Coronary artery (tissue), 2 donors: ENCODE results near the gene PPT2.

ENCODE experiments used
- DNase-seq: peaks from one replicate; pipeline ENCODE4 v3.0.0-alpha.2; 2017; ENCODE audit warnings: low spot score
- H3K27ac ChIP-seq, 2 donors: fragments of 200-600 bp; sonication (generic); one replicate each; pipeline ENCODE4 v1.5.1; 2016 to 2019
- H3K4me3 ChIP-seq: fragments of 200-600 bp; sonication (generic); 2 replicates; pipeline ENCODE4 v1.5.1; 2016; ENCODE audit warnings: mild to moderate bottlenecking, moderate library complexity
- TF ChIP-seq, protein P1 (sequence below): fragments of 200-600 bp; sonication (generic); IDR thresholded peaks from one replicate; pipeline ENCODE4 v1.5.1; 2019; ENCODE audit warnings: antibody characterized with exemption

PPT2 gene

DNA sequence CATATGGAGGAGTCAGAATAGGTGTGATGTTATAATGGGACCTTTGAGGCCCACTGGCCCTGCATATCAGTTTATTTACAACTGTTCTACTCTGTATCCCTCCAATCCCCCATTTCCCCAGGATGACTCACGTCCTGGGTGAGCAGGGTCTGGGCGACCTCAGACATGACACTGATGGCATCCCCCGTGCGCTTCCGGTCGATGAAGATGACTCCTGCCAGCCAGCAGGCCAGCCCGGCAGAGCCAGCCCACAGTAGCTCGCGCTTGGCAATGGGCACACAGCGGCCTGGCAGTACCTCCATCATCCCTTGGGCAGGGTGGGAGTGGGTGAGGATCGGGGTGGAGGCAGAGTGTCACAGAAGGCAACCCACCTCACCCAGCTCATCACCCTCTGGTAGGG lies 16.4 kb downstream of the PPT2 start:
- TF ChIP-seq, protein P1, sequence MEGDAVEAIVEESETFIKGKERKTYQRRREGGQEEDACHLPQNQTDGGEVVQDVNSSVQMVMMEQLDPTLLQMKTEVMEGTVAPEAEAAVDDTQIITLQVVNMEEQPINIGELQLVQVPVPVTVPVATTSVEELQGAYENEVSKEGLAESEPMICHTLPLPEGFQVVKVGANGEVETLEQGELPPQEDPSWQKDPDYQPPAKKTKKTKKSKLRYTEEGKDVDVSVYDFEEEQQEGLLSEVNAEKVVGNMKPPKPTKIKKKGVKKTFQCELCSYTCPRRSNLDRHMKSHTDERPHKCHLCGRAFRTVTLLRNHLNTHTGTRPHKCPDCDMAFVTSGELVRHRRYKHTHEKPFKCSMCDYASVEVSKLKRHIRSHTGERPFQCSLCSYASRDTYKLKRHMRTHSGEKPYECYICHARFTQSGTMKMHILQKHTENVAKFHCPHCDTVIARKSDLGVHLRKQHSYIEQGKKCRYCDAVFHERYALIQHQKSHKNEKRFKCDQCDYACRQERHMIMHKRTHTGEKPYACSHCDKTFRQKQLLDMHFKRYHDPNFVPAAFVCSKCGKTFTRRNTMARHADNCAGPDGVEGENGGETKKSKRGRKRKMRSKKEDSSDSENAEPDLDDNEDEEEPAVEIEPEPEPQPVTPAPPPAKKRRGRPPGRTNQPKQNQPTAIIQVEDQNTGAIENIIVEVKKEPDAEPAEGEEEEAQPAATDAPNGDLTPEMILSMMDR, result no peak

DNA sequence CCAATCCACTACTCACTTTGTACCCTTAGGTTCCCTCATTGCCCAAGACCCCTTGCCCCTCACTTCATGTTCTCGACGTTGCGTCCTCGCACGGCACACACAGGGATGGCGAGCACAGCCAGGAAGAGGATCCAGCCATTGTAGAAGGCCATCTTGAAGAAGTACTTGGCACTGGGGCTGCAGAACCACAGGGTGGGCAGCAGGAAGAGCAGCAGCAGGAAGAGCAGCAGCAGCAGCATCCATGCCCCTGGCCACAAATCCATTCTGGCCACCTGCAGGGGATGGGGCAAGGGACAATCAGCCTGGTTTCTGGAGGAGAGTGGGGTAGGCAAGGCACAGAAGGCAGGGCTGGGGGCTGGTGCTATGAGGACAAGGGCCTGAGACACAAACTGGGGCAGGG lies 17.3 kb downstream of the PPT2 start:
- TF ChIP-seq, protein P1, result no peak
- Histone ChIP-seq H3K27ac (no peak overlapping the region), H3K4me3 (no peak overlapping the region)
- no peak for DNase-seq

More for the DNA sequence above, 16.4 kb downstream of the PPT2 start:
- H3K4me3 ChIP-seq, result no peak overlapping the region
- DNase-seq, result no peak
- no peak overlapping the region for H3K27ac ChIP-seq

DNA sequence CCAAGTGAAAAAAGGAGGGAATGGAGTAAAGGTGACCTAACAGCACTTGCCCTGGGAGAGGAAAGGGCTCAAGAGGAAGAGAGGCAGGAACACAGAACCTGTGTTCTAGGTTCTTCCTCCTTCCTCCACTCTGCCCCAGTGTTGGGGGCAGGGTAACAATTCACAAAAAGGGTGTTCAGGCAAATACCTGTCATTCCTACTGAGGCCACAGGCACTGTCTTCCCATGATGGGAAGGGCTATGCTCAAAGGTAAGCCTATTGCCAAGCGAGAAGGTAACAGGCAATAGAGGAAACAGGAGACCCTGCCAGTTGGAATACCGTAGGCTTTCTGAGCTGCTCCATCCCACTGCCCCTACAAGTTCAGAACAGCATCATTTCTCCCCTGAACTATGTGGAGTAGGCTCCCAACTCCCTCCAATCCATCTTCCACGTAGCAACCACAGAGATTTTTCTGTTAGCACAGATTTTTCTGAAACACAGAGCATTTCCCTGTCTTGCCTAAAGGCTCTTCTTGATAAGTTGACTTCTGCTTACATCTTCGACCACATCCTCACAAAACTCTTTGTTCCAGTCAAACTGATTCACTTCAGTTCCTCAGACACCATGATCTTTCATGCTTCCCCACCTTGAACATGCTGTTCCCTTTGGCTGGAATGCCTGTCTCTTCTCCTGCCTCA lies 19.2 kb downstream of the PPT2 start:
- Histone ChIP-seq H3K27ac (no peak overlapping the region), H3K4me3 (no peak overlapping the region)

DNA sequence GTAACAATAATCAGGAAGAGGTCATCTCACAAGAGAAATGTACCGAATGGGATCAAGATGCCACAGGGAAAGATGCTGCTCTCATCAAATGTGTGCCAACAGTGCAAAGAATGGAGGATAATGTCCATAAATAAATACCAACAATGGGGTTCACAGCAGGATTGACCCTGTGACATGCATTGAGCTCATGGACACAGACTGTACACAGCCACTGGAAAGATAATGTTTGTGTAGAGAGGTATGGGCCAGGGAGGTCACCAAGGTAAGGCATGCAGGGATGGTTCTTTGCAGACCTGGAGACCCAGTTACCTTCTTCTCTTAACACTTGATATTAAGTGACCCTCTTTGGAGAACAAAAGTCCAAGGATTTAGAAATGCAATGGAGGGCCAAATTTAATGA lies 20.5 kb downstream of the PPT2 start:
- H3K4me3 ChIP-seq, result no peak overlapping the region
- H3K27ac ChIP-seq, result no peak overlapping the region
- TF ChIP-seq, protein P1, result no peak
- DNase-seq, result no peak

More for the DNA sequence above, 19.2 kb downstream of the PPT2 start:
- TF ChIP-seq, protein P1, result no peak
- DNase-seq, result no peak

DNA sequence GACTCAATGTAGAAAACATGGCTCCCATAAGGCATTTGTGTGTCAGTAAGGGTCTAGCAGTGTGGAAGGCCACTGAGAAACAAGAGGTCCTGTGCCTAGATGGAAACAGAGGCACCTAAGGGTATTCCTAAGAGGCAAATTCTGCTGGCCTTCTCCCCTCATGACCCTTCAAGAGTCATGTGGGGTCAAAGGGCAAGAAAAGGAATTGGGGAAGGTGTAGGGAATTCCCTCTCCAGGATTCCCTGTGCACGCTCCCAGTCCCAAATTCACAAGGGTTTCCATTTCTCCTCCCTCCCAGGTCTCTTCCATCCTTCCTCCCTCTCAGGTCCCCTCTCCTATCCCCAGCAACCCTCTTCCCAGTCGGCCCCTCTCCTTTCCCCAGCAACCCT lies 21.4 kb downstream of the PPT2 start:
- TF ChIP-seq, protein P1, result no peak
- H3K4me3 ChIP-seq, result peak overlapping the region; percentile 95
- H3K27ac ChIP-seq, result peak overlapping the region; percentile 89 to 95
- DNase-seq, result no peak

DNA sequence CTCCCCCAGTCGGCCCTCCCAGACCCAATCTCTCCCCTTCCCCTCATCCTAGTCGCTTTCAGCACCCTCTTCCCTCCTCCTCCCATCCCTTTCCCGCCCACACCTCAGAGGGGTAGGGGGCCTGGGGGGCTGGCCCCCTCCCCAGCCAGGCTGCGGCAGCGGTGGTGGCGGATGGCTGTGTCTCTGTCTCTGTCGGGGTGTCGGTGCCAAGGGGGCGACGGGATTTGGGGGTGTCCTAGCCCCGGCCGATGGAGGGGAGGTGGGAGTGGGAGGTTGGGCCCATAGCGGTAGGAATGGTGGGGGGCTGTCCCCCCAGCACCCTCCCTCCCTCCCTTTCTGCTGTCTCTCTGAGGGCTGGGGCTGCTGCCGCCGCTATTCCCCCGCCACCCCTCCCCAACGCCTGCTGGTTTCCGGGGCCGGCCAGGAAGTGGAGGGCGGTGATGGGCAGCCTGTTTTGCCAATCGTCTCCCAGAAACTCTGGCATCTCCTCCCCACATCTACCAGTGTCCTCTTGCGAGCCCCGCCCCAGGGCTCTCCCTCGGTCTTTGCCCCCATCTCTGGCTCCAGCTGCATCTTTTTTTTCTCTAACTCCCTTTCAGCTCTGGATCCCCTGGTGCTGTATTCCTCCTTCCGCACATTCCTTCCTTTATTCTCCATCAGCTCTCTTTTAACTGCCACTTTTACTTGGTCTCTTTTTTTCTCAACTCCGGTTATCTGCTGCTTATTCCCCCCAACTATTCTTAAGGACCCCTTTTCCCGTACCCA lies 22.0 kb downstream of the PPT2 start, which contains the start of gene AGPAT1:
TSS of gene AGPAT1 (minus strand) at position 374 of the 765 bp plus-strand sequence. CDS start 4,588 bp downstream, outside the sequence.
- TF ChIP-seq, protein P1, result no peak
- peak within 1 kb of the TSS; percentile 89 to 95 for H3K27ac ChIP-seq

More for the DNA sequence above, 22.0 kb downstream of the PPT2 start, which contains the start of gene AGPAT1:
- peak within 1 kb of the TSS; percentile 95 for H3K4me3 ChIP-seq
- DNase-seq, result peak; percentile 96
